CD4-positive, alpha-beta T cell treated with Interferon gamma for 1 hour (primary cell): ENCODE data around the gene TSGA10IP.

Experiments
- DNase-seq: peaks from one replicate; pipeline ENCODE4 v3.0.0-alpha.2; 2020

The TSGA10IP gene

DNA sequence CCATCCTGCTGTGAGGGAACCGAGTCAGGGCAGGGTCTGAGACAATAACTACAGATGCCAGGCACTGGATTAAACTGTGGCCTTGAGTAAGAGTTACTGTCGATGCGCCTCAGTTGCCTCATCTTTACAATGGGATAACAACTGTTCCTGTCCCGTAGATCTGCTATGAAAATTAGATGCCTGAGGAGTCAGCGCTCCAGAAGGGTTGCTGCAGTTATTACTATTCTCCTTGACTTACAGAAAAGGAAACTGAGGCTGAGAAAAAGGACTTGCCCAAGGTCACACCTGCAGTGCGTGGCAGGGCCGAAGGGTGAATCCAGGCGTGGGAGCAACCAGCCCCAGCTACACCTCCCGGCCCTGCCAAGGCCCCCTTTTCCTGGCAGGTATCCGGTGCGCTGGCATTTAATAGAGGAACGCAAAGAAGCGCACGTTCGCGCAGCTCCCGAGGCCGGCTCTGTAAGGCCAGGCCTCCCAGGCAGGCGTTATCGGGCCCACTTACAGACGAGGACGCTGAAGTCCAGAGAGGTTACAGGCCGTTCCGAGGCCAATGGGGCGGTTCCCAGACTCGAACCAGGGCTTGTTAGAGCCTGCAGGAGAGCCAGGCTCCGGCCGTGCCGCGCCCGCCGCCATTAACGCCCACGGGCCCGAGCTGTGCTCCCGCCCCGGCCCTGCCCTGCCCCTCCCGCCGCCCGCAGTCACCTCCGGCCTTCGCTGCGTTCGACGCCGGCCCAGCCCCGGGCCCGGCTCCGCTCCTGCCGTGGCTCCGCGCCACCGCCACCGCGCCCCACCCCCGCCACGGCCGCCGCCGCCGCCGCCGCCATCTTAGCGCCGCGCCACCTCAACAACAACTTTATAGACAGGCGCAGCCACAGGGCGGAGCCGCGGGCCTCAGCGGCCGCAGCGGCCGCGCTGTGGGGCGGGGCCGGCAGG, 26.8 kb upstream of the TSGA10IP start, which contains the start of gene C11orf68:
TSS of gene C11orf68 (minus strand) at position 852 of the 930 bp plus-strand sequence. CDS start at position 821, 31 bp downstream.
- no peak for DNase-seq

DNA sequence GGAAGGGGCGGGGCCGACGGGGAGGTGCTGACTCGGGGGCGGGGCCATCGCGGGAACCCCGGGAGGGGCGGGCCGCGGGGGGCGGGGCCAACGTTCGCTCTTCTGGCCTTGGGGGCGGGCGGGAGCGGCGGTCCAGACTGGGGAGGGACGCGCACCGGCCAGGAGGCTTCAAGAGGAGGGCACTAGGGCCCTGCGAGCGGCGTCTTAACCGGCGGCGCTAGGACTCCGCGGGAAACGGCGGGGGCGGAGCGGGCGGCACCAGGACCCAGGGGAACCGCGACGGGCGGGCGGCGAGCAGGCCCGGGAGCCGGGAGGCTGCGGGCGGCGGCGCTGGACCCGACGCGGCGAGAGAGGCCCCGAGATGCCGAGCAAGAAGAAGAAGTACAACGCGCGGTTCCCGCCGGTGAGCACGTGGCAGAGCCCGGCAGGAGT, 26.1 kb upstream of the TSGA10IP start, which contains the start of gene DRAP1:
TSS of gene DRAP1 (plus strand) at position 286 of the 432 bp plus-strand sequence. CDS start at position 362, 76 bp downstream.
- peak; percentile 99 for DNase-seq

DNA sequence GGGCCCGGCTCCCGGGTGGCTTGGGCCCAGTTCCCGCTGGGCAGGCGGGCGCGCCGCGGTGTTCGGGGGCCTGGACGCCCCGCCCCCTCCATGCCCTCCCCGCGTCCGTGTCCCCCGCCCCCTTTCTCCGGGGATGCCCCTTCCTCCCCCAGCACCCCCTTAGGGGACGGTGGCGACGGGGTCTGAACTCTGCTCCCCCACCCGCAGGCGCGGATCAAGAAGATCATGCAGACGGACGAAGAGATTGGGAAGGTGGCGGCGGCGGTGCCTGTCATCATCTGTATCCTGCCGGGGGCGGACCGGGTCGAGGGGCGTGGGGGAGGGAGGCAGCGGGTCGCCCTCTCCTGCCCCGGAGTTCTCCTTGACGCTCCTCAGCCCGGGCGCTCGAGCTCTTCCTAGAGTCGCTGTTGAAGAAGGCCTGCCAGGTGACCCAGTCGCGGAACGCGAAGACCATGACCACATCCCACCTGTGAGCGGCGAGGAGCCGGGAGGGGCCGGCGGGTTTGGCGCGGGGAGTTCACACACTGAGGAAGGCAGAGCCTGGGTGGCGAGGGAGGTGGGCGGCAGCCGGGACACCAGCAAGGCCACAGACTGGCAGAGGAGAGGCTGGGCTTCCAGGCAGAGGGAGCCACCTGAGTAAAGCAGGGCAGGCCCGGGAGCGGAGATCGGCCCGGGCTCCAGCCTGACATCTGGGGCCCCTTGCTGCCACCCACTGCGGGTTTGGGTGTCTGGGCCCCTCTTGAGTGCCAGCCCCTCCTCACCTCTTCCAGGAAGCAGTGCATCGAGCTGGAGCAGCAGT, 25.5 kb upstream of the TSGA10IP start:
- no peak for DNase-seq

DNA sequence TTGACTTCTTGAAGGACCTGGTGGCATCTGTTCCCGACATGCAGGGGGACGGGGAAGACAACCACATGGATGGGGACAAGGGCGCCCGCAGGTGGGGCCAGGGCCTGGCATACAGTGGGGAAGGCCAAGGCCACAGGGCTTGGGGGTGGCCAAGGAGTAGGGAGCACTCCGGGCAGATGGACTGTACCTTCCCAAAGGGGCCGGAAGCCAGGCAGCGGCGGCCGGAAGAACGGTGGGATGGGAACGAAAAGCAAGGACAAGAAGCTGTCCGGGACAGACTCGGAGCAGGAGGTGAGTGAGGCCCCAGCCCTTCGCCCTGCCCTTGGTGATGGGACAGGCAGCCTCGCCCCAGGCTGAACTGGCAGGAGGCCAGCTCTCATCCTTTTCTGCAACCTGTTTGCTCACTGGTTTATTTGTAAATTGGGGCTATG, 24.9 kb upstream of the TSGA10IP start:
- DNase-seq, result no peak

DNA sequence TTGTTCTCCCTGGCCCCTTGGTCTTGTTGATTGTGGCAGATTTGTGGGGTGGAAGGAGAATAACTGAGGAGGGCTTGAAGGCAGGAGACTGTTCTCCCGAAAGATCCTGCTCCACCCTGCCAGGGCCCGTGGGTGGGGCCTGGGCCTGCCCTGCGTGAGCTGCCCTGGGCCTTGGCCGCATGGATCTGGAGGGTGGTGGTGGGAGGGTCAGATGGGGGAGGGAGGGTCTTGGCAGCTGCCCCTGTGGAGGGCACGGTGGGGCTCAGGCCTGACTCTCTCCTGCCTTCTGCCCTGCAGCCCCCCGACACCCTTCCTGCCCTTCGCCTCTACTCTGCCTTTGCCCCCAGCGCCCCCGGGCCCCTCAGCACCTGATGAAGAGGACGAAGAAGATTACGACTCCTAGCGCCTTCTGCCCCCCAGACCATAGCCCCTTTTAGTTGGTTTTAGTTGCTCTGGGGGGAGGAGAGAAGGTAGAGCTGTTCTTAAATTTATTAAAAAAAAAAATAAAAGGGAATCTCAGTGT, 24.2 kb upstream of the TSGA10IP start:
- no peak for DNase-seq

DNA sequence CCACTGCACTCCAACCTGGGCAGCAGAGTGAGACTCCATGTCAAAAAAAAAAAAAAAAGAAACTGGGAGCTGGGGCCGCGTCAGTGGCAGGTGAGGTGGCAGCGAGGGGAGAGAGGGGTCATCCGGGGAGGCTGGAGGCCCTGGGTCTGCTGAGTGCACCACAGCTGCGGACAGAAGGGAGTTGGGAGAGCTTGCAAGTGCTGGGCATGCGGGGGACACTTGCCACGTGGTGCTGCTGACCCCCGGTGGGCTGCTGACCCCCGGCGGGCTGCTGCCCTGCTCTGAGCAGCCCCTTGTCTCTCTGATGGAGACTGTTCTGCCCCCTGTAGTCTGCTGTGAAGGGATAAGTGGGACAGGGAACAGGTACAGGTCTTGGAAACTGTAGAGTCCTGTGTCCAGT, 23.4 kb upstream of the TSGA10IP start:
- no peak for DNase-seq

DNA sequence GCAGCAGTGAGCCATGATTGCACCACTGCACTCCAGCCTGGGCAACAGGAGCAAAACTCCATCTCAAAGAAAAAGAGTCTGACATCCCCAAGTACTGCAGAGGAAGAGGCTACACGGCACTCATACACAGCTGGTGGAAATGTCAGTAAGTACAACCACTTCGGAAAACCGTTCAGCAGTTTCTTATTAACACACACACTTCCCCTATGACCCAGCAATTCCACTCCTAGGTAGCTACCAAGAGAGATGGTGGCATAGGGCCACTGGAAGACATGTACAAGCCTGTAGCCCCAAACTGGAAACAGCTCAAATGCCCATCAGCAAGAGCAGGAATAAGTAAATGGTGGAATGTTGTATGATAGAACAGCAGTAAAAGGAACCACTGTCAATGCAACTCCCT, 22.7 kb upstream of the TSGA10IP start:
- no peak for DNase-seq

DNA sequence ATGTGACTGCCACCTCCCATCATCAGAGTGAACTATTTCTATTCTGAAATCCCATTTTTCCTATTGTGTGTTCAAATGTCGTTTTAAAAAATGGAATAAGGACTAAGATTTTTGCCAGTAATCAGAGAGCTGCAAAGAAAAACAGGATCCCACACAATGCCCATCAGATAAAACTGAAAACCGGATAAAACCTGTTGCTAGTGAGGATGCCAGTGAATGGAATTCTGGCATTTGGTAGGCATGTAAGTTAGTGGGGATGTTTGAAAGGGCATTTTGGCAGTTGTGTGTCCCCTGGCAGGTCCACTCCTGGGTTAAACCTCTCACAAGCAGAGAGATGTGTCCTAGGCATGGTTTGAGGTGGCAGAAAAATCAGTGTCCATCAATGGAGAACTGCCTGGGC, 19.9 kb upstream of the TSGA10IP start:
- DNase-seq, result no peak

DNA sequence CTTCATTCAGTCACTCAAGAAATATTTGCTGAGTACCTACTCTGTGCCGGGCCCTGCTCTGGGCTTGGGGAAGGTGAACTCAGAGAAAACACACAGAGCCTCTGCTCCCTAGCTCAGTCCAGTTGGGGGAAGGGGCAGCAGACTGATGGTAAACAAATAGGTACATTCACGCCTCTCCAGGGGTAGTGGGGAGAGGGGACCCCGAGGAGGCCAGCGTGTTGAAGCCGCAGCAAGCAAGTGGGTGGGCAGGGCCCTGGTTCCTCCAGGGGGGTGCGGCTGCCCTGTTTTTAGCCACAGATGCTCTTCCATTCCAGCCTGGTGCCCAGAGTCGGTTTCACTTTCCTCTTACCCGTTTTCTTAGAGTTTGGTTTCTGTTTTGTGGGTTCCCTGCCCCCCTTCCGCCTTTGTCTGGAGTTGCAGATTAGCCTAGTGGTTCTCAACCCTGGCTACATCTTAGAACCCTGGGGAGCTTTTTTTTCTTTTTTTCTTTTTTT, 17.3 kb upstream of the TSGA10IP start:
- peak; percentile 77 for DNase-seq

DNA sequence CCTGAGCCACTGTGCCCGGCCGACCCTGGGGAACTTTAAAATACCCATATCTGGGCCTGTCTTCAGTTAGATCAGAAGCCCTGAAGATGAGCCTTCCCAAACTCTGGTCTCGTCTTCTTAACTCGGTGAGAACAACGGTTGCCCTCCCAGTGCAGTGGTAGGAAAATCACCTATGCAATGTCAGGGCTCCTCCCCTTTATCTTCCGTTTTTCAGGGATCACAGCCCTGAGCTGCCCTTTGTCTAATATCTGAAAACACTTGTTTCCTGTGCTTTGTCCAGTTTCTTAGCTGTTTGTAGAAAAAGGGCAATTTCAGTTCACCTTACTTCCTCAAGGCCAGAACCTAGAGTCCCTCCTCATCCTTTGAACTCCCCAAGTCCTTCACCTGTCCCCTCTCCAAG, 16.6 kb upstream of the TSGA10IP start:
- no peak for DNase-seq

DNA sequence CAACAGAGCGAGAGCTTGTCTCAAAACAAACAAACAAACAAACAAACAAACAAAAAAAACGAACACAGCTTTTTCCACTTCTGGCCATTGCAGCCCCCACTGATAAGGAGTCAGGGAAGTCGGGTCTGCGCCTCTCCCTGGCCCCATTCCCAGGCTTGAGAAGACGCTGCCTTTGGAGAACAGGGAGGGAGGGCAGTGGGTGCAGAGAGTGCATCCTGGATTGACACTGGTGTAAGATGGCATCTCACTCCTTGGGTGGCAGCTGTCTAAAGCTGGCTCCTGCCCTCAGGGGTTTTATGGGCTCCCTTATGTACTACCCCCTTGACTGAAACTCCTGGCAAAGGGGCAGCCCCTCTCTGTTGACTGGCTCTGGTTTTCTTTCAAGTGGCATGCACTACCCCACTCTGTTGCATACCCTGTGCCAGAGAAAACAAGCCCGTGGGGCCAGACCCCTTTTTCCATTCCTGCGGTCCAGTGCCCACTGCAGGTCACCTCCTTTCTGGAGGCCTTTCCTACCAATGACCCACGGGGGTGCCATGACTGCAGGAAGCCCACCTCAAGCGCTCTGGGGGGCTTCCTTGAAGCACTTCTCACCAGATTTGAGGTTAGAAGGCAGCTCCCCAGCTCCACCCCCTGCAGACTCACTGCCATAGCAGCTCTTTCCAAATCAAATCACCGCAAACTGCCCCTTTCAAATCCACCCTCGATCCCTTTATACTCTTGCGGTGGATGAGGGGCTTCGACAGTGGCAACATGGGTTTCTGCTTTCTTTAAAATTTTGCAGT, 13.3 kb upstream of the TSGA10IP start:
- DNase-seq, result no peak

DNA sequence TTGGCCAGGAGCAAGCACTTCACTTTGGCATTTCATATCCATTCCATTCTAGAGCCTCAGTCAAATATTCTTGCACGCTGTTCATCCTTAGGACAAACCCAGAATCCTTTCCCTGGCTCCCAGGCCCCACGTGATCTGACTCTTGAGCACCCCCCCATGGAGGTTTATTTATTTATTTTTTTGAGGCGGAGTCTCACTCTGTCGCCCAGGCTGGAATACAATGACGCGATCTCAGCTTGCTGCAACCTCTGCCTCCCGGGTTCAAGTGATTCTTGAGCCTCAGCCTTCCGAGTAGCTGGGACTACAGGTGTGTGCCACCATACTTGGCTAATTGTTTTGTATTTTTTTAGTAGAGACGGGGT, 12.7 kb upstream of the TSGA10IP start:
- DNase-seq, result no peak

DNA sequence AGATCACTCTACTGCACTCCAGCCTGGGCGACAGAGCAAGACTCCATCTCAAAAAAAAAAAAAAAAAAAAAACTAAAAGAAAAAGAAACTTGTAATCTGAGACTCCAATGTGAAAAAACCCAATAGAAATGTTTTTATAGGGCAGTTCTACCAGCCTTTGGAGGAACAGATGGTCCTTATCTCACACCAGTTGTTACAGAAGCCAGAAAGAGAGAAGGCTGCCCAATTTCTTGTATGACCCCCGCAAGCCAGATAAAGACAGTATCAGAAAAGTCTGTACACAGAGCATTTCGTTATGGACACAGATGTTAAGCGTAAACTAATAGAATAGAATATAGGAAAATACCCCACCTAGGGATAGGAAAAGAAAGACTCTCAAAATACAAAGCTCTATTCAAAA, 11.3 kb upstream of the TSGA10IP start:
- DNase-seq, result no peak

DNA sequence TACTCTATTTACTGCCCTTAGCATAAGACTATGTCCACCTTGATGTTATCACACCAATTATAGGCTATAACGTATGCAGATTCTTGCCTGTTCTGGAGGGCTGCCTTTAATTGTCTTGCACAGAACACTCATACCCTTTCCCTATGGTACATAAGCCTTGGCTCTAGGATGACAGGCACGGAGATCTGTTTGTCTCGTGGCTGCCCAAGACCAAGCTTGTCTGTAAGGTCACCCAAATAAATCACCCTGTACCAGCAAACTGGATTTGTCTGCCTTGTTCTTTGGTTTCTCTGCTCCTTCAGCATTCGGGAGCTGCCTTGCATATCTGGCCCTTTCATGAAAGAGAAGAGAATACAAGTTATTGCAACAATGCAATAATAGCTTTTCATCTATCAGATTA, 7.5 kb upstream of the TSGA10IP start:
- no peak for DNase-seq

DNA sequence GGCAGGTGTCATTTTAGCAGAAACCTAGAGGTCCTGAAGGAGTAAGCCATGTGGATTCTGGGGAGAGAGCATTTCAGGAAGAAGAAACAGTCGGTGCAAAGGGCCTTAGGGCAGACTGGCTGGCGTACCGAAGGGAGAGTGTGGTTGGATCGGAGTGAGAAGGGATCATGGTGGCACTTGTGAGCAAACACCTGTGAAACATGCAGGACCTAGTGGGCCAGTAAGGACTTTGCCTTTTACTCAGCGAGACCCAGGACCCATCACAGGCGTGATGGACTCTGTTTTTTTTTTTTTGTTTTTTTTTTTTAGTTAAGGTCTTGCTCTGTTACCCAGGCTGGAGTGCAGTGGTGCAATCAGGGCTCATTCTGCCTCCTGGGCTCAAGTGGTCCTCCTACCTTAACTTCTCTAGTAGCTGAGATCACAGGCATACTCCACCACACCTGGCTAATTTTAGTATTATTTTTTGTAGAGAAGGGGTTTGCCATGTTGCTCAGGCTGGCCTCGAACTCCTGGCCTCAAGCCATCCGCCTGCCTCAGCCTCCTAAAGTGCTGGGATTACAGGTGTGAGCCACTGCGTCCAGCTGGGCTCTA, 3.5 kb upstream of the TSGA10IP start:
- no peak for DNase-seq

DNA sequence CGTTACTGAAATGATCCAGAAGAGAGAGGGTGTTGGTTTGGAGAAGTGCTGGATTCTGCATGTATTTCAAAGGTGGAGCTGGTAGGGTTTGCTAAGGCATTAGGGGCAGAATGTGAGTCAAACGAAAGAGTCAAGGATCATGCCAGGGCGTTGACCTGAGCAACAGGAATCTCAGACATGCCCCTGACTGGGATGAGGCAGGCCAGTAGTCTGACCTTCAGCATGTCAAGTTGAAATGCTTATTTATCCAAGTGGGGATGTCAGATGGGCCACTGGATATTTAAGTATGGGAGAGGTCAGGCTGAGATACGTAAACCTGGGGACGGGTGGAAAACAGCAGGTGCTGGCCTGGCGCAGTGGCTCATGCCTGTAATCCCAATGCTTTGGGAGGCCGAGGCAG, 2.7 kb upstream of the TSGA10IP start:
- no peak for DNase-seq

DNA sequence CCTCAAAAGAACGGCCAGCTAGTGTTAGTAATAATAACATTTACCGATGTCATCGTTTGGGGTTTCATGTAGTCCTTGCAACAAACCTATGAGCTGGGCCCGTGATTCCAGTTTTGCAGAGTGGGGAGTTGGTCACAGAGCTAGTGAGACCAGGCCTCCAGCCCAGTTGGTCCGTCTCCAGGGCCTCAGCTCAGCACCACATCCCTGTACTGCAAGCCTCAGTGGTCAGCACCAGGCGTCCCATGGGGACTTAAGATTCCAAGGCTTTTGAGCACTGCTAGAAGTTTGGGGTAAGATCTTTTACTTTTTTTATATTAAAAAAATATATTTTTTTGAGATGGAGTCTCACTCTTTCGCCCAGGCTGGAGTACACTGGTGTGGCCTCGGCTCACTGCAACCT, 1.1 kb upstream of the TSGA10IP start:
- DNase-seq, result no peak

DNA sequence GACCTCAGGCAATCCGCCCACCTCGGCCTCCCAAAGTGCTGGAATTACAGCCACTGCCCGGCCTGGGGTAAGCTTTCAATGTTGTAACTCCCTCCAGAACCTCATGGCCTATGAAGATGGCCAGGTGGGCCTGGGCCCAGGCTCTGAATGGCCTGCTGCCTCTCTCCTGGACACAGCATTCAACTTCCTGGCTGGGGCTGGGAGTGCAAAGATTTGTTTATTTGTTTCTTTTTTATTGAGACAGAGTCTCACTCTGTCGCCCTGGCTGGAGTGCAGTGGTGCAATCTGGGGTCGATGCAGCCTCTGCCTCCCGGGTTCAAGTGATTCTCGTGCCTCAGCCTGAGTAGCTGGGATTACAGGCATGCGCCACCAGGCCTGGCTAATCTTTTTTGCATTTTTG, 513 bp upstream of the TSGA10IP start:
- no peak for DNase-seq

DNA sequence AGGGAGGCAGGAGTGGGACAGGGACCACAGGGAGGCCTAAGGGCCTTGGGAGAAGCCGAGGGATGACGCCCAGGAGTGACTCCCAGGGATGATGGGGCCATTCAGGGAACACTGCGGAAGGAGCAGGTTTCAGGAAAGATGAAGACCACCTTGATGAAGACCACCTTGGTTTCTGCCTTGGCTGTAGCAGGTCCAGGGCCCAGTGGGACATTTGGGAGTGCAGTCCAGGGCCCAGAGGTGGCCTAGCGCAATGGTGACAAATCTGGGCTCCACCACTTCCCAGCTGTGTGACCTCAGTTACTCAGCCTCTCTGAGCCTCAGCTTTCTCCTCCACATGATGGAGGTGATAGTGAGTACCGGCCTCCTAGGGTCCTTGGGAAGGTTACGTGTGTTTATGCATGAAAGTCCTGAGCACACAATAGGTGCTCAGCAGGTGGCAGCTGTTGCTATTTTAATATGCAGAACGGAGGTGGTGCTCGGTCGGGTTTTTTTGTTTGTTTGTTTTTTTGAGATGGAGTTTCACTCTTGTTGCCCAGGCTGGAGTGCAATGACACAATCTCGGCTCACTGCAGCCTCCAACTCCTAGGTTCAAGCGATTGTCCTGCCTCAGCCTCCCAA, 770 bp downstream of the TSGA10IP start:
- DNase-seq, result no peak

DNA sequence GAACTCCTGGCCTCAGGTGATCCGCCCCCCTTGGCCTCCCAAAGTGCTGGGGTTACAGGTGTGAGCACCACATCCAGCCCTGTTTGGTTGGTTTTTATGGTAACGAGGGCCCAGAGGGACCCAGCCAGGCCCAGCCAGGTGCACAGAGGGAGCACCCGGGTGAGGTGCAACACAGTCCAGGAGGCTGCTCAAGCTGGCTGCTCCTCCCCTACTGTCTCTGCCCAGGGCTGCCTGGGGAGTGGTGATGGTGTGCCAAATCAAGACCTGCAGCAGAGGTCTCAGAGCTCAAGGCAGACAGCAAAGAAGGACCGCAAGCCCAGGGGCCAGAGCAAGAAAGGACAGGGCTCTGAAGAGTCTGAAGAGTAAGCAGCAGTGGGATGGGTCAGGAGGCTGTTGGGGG, 1.4 kb downstream of the TSGA10IP start:
- no peak for DNase-seq

DNA sequence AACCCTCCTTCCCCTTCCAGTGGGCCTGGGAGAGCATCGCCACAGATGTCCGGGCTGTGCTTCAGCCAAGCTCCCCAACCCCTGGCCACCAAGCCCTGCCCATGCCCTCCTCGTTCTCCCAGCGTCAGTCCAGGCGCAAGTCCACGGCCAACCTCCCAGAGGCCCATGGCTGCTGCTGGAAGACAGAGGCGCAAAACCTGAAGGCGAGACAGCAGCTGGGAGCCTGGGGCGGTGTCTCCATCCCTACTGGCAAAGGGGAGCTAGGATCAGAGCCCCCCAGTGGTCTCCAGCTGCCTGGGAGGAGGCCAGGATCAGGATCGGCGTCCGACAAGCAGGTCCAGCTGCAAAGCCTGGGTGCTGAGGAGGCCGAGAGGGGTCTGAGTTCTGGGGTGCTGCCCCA, 1.9 kb downstream of the TSGA10IP start:
- DNase-seq, result no peak
